Measurements from ENCODE around the gene U2AF1L4.
A peak's percentile ranks its signal among the peaks of the same experiment; 100 is the strongest.

The U2AF1L4 gene

GRCh38 chr19:35723671-35724070, 21.5 kb downstream of the U2AF1L4 start:
- no peak for DNase-seq

GRCh38 chr19:35722897-35723296, 22.3 kb downstream of the U2AF1L4 start:
- no peak for DNase-seq

- no peak for DNase-seq
These were observed 22.8 kb downstream of the U2AF1L4 start for GRCh38 chr19:35722461-35722860.

GRCh38 chr19:35721374-35721773, 23.8 kb downstream of the U2AF1L4 start:
- no peak for DNase-seq

GRCh38 chr19:35720648-35721047, 24.6 kb downstream of the U2AF1L4 start:
- DNase-seq, result no peak

- DNase-seq, result no peak
These were observed 25.1 kb downstream of the U2AF1L4 start for GRCh38 chr19:35720163-35720524.

- no peak for DNase-seq
These were observed 25.6 kb downstream of the U2AF1L4 start for GRCh38 chr19:35719402-35720162.

GRCh38 chr19:35718345-35719041, 26.7 kb downstream of the U2AF1L4 start:
- no peak for DNase-seq

- DNase-seq, result no peak
These were observed 27.4 kb downstream of the U2AF1L4 start, which contains the start of gene KMT2B for GRCh38 chr19:35717665-35718344. KMT2B (plus strand) TSS chr19:35718003; CDS start chr19:35718019, 16 bp downstream.

GRCh38 chr19:35716801-35717664, 28.2 kb downstream of the U2AF1L4 start:
- peak; percentile 91 for DNase-seq

- no peak for DNase-seq
These were observed 29.0 kb downstream of the U2AF1L4 start for GRCh38 chr19:35715981-35716800.

- no peak for DNase-seq
These were observed 29.8 kb downstream of the U2AF1L4 start for GRCh38 chr19:35715355-35715809.

- DNase-seq, result no peak
These were observed 30.4 kb downstream of the U2AF1L4 start for GRCh38 chr19:35714601-35715354.

GRCh38 chr19:35713904-35714495, 31.2 kb downstream of the U2AF1L4 start:
- DNase-seq, result no peak

- no peak for DNase-seq
These were observed 31.7 kb downstream of the U2AF1L4 start for GRCh38 chr19:35713506-35713850.

GRCh38 chr19:35712567-35713505, 32.4 kb downstream of the U2AF1L4 start:
- no peak for DNase-seq

GRCh38 chr19:35710784-35711723, 34.2 kb downstream of the U2AF1L4 start:
- DNase-seq, result no peak

GRCh38 chr19:35708391-35708790, 36.8 kb downstream of the U2AF1L4 start:
- no peak for DNase-seq
